G401.6 (cell line): ENCODE measurements around the gene AFF4.
"Not testable (repeated sequence)": the region's sequence is repeated elsewhere in the genome, so short reads cannot be mapped to it uniquely, and the experiment has no call there.

ENCODE experiments used
- FAIRE-seq: peaks from 2 replicates; lab custom pipeline; 2012; peaks lifted over from hg19 to GRCh38; lab: Jason Lieb, UNC

The AFF4 gene

DNA sequence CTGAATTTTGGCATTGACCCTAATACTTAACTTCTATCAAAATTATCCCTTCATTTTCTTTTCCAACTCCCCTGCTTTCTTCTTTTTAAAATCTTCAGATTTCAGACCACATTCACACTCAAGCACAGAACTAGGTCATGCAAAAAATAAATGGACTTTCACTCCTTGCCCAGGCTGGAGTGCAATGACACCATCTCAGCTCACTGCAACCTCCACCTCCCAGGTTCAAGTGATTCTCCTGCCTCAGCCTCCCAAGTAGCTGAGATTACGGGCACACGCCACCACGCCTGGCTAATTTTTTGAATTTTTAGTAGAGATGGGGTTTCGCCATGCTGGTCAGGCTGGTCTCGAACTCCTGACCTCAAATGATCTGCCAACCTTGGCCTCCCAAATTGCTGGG lies 108.4 kb downstream of the AFF4 start:
- not testable (repeated sequence) for FAIRE-seq

DNA sequence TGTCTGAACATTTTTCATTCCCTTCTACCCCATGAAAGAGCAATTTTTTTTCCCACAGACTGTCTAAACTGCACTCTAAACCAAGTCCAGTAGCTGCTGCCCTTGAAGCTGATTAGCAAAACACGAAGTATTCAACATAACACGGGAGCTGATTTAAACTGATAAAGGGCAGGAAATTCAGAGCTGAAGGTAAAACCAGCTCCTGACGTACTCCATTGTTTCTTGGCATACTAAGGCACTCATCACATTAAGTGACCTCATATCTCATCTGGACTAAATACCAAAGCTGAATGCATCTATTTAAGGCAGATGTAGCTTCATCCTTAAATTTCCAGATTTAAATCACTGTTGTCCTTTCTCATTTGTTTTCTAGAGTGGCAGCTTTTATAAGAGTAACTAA lies 109.1 kb downstream of the AFF4 start:
- no peak for FAIRE-seq

DNA sequence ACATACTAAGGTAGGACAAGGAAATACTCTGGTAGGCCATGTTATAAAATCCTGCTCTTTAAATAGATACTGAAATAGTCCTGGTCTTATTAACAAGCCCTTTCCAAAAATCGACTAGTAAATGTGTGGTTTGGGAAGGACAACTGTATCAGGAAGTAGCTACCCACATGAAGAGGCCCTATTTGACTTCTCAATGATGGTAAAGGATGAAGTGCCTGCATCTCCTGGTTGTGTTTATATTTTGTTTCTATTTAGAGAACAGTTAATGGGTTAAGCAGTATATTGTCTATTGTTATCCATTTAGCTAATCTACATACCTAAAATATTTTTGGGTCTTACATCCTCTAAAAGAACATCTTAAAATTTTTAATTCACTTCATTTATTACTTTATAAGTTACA lies 109.6 kb downstream of the AFF4 start:
- no peak for FAIRE-seq

DNA sequence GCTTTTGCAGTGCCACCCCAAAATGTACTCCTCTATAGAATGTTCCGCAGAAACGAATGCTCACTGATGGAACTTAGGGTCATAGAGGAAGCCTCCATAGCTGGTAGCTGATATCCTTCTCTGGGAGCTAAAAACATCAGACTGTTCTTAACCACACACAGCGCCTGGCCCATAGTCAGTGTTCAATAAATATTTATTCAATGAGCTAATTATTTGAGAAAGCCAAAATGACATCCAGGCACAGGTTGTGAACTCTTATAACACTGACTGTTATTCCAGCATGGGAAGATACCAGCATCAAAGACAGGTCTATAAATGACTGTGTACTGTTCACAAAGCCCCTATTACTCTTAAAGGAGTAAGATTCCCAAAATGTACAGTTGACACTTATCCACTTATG lies 110.1 kb downstream of the AFF4 start:
- FAIRE-seq = no peak

DNA sequence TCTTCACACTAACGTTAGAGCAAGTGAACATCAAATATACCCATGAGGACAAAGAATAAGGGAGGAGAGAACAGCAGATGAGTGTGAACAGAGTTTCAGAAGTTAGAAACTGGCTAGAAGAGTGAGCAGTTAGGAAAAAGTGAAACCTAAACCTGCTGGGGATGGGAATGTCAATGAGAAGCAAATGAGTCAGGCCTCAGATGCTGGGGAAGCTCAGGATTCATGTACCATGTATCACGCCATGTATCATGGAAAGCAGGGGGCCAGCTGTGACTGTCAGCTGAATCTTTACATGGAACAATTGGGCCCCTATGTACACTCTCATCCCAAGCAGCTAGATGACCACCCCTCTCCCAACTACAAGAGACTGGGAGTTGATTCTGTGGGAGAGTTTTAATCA lies 113.4 kb downstream of the AFF4 start:
- FAIRE-seq = no peak

DNA sequence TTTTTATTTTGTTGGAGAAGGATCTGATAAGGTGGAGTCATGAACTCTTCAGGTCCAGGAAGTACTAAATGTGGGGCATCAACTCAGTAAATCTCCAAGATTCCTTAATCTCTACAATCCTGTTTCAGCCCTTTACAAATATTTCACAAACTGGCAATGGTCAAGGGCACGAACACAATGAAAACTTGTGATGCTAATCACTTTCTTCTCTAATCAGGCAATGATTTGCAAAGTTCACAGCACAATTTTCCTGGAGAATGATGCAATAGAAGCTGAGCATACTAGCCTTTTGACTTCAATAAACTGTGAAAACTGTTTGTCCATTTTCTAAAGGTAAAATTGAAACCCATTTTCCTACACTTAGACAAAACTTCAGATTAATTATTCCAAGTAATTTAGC lies 114.1 kb downstream of the AFF4 start:
- FAIRE-seq = no peak

DNA sequence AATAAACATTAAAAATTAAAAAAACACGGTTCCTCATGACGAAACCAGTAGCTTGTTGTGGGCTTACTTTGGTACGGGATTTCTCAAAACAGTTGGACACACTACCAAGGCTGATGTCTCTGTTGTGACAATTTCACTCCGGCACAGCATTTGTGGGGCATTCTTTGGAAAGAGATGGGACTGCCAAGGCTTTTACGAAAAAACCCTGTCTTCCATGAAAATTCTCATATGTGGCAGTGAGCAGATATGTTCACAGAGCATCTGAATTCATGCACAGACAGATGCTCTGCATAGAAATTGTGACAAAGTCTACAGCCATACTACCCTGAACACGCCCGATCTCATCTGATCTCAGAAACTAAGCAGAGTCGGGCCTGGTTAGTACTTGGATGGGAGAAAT lies 115.2 kb downstream of the AFF4 start:
- no peak for FAIRE-seq

DNA sequence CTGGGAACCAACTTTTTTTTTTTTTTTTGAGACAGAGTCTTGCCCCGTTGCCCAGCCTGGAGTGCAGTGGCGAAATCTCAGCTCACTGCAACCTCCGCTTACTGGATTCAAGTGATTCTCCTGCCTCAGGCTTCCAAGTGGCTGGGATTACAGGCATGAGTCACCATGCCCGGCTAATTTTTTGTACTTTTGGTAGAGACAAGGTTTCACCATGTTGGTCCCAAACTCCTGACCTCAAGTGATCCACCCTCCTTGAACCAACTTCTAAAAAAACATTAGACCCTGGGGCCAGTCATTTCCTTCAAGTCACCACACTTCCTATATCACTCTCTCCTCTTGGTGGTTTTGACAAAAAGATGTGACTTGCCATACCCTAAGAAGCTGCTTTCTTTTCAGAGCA lies 122.1 kb downstream of the AFF4 start:
- FAIRE-seq = no peak

DNA sequence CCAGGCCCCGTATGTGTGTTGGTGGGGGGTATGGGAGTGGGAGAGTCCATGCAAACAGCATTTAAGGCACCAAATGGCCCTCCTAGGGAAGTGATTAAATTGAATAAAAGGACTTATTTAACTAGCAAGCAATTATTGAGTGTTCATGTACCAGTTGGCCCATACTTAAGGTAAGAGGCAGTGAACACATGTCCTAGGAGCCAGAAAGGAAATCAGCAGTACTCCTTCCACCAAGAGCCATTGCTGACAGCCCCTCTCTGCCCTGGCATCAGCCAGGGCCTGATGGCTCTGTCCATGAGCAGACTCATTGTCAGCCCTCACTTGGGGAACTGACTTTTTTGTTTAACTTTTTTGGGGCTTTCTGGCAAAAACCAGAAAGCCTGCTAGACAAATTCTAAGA lies 122.5 kb downstream of the AFF4 start:
- FAIRE-seq = no peak

DNA sequence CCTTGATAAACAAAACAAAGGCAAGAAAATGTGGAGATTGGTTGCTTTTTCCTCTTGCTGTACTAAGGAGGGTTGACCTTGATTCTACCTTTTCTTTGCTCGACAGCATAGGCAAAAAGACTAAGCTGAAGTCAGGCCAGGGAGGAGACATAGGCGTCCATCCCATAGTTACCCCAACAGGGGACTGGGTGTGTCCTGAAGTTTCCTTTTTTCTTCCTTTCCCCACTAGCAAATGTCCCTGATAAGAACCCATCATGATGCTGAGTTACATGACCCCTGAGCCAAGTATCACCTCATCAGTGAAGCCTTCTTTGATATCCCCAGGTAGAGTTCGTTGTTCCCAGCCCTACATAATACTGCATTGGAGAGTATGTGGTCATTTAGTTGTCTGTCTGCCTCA lies 123.1 kb downstream of the AFF4 start:
- no peak for FAIRE-seq

DNA sequence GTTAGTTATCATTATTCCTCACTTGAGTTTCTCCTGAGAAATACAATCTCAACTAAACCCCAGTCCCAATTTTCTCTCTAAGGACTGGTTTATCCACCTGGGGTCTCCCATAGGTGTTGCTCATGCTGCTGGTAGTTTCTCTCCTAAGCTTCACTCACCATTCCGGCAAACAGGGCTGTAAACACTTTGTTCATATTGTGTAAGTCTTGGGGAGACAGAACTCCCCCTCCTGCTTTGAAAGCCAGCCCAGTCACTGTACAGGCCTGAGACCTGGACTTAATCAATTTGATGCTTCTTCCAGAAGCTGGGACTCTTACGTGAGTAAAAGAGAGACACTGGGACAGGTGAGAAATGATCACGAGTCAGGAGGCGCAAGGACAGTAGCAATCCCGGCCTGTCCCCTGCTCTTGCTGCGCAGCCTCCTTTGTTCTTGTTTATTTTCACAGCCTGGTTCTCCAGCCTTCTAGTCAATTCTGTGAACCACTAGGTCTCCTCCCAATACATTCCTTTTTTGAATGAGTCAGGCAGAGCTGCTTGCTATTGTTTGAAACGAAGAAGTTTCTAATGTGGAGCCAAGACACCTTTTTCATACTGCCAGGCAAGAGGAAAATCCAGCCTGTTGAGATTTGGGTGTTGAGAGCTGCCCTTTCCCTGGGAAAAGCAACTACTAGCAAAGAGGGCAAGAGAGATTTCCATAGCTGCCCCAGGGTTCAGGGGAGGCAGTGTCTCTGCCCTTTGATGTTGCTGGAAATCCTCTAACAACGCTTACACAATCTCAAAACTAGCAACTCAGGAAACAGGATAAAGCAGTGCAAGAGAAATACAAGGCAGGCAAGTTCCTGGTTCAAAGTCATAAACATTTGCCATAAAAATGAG lies 123.8 kb downstream of the AFF4 start:
- FAIRE-seq = no peak

DNA sequence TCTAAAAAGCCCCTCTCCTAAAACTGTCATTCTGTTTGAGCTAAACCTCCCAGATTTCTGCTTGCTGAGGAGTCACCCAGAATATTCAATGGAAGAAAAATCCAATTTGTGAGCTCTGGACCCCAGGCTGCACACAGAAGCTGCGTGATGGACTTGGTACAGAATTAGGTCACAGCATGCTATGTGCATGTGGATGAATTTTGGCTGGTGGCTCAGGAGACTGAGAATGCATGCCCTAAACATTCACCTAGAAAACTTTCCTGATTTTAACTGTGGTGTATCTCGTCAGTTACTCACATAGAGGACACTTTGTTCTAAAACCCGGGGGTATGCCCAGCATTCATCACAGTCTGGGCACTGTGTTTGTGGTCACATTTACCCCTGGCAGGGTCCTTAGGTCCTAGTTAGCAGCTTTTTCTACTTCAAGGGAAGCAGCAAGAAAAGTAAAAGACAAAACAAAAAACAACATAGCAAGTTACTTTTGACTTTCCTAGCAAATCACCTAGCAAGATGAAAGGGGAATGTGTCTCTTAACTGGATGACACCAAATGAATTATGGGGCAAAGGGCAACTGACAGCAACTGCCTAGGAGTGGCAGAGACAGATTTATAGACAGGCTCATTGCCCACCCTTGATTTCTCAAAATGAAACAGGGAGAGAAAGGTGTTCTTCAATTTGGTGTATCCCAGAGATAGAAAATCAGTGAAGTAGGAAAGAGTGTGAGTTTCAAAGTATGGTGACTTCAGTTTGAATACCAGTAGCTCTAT lies 124.7 kb downstream of the AFF4 start:
- no peak for FAIRE-seq

DNA sequence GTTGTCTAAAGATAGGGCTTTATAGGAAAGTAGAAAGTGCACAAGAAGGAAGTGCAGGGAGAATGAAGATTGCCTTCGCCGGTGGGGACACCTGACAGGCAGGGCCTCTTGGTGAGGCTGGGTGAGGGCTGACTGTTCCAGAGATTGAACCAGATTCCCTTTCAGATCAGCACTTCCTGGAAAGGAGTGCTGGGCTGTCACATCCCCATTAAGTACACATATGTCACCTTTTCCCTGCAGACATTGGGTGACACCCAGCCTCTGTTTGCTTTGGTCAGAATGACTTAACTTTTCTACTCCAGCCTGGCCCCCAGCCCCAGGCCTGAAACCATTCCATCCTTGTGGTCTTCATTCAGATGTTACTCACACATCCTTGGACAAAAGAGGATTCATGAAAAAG lies 125.6 kb downstream of the AFF4 start:
- FAIRE-seq = no peak

DNA sequence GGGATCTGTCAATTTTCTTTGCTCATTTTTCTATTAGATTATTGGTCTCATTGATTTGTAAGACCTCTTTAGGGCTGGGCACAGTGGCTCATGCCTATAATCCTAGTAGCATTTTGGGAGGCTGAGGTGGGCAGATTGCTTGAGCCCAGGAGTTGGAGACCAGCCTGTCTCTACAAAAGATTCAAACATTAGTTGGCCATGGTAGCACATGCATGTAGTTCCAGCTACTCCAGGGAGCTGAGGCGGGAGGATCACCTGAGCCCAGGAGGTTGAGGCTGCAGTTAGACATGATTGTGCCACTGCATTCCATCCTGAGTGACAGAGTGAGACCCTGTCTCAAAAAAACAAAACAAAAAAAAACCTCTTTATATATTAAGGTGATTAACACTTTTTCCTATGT lies 126.6 kb downstream of the AFF4 start:
- FAIRE-seq = no peak

DNA sequence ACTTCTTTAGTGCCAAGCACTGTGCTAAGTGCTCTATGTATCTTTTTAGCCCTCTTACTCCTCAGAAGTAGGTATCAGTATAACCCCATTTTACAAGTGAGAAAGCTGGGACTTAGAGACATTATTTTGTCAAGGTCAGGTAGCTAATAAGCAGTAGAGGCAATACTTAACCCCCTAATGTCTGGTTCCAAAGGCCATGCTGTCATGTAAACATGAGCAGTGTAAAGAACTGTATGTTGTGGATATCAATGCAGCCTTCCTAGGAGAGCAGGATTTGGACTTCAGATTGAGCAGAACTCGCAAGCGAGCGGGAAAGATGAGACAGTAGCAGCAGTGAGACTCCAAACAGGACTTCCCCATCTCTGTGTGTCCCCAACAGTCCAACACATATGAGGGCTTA lies 129.4 kb downstream of the AFF4 start:
- no peak for FAIRE-seq

DNA sequence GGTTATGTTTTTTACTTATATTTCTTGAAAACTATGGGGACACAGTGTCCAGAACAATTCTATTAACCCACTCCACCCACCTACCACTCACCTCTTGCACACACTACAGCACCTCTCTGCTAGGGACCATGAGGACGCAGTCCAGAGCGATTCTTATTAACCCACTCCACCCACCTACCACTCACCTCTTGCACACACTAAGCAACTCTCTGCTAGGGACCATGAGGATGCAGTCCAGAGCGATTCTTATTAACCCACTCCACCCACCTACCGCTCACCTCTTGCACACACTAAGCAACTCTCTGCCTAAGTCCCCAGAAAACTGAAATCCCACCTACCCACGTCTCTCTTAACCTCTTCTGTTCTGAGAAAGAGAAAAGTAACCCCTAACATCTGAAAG lies 130.8 kb downstream of the AFF4 start:
- no peak for FAIRE-seq

DNA sequence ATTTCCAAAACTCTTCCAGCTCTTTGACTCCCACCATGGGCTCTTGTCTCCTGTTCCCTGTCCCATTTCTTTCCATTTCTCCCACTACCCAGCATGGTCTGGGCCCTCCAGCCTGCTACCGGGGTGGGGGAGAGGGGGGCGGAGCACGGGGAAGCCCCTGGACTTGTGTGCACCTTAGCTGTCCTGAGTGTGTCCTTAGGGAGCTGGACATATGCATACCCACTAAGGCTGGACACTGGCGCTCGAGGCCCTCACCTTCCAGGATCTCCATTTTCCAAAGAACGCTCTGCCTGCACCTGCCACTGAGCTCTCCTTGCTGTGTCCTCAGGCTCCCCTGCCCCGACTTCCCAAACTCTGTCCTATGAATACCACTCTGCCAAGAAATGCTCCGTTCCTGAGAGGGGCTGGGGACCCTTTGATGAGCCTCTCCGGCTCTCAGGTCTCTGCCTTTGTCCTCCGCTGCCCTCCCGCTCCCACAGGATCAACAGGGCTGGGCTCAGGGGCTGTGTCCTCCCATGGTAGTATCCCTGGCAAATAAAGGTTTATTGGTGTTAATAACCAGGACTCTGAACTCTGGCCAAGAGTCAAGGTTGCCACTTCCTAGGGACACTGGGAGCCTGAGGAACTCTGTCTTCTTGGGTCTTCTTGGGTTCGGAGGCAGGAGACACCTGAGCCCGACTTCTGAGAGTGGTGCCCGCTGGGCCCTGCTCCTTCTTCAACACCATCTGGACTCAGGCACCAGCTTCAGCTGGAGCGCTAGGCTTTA lies 132.2 kb downstream of the AFF4 start:
- FAIRE-seq = no peak

DNA sequence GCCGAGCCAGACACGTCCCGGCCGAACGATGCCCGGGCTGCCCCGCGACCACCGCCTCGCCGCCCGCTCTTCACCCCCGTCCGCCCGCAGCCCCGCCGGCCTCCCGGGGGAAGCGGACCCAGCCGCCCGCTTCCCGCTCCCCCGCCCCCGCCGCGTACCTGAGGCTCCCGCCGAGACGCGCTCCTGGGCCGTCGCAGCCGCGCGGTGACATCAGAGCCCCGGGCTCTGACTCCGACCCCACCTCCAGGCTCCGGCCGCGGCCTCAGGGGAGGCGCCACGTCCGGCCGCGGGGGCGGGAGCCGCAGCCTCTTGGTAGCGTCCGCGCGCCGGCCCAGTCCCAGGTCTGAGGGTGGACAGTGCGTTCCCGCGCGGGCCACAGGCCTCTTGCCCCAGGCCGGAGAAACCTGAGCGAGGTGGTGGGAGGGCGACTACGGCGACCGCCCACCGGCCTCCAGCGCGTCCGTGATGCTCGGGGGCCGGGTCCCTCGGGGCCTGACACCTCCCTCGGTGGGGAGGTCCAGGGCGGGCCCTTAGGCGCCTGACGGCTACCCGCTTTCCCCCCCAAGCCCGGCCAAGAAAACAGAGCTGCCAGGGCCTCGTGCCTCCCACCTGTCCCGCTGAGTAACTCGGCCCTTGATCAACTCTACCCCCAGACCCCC lies 132.9 kb downstream of the AFF4 start, which contains the start of gene SHROOM1:
TSS of gene SHROOM1 (minus strand) at position 212 of the 659 bp plus-strand sequence. CDS start 4,507 bp downstream, outside the sequence.
- FAIRE-seq = no peak

DNA sequence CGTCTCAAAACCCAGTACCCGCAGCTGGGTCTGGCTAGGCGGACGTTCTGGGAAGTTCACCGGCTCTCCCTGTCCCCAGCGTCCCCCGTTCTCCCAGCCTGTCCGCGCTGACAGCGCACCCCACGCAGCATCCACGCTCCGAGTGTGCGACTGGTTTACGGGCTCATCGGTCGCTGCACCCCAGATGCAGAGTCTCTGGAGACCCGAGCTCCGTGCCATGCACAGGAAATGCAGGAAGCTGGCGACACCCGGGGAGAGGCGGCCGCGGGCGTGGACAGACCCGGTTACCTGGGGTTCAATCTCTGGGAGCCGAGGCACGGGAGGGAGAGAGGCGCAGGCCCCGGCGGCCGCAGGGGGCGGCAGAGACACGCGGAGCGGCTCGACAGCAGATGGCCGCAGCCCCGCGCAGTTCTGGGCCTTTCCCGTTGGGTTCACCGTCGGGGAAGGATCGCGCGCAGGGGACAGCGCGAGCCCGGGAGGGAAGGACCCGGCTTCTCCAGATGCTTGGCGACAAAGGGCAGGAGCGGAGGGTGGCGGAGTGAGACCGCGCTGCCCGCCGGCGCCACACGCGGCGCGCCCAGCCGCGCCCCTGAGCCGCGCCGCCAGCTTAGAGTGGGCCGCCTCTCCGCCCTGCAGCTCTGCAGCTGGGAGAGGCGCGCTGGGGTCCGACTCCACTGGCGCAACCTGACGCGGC lies 133.5 kb downstream of the AFF4 start:
- FAIRE-seq = no peak

DNA sequence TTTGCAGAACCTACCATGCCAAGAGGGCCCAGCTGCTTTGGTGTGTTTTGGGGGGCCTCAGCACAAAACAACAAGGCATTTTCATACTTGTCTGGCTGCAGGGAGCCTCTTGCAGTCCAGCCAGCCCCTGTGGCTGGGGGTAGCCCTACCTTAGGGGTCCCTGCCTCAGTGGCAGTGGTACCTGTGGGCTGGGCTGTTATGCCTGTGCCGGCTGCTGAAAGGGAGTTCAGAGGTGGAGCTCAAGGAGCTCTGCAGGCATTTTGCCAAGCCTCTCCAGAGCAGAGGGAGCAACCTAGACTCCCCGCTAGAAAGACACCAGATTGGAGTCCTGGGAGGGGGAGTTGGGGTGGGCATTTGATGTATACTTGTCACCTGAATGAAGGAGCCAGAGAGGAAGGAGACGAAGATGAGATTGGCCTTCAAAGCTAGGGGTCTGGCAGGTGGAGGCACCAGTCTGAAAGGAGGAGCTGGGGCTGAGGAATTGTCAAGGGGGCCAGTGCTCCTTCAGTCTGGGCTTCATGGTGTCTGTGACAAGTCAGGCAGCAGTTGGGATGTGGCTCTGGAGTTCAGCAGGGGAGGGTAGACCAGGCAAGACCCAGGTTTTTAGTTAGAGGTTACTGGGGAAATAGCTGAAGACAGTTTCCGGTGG lies 134.5 kb downstream of the AFF4 start:
- FAIRE-seq = no peak
